C4-2B (cell line): Measurements from ENCODE around the gene S1PR5.

ENCODE experiments used
- CTCF ChIP-seq: fragments of 450-650 bp; conservative IDR thresholded peaks from 2 replicates; pipeline ENCODE4 v1.5.1; 2017; ENCODE audit warnings: mild to moderate bottlenecking
- ZFX ChIP-seq: fragments of 450-650 bp; IDR thresholded peaks from 2 replicates; pipeline ENCODE4 v1.6.1; 2017

DNA sequence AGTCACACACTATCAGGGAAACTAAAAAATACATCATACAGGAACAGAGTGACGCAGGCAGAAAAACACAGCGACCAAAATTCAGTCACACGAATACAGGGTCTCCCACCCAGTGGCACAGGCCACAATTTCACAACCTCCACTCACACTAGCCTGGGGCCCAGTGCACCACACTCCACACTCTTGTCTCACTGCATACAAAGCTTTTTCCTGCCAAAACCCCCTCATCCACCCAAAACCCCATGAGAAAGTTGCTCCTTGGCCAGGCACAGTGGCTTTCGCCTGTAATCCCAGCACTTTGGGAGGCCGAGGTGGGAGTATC is 1.2 kb downstream of the S1PR5 start:
- TF ChIP-seq CTCF (no peak), ZFX (no peak)
